GM21515 (cell line): Measurements from ENCODE around the gene ZNF384.

ENCODE experiments used
- ATAC-seq: cut with Tn5 transposase; IDR thresholded peaks from one replicate; pipeline ENCODE4 v1.9.1; 2021; ENCODE audit not compliant: unreplicated experiment

ZNF384 gene

GRCh38 chr12:6626654-6627283 lies 62.4 kb downstream of the ZNF384 start:
- ATAC-seq, result no peak

GRCh38 chr12:6620885-6621274 lies 68.3 kb downstream of the ZNF384 start:
- no peak for ATAC-seq

DNA sequence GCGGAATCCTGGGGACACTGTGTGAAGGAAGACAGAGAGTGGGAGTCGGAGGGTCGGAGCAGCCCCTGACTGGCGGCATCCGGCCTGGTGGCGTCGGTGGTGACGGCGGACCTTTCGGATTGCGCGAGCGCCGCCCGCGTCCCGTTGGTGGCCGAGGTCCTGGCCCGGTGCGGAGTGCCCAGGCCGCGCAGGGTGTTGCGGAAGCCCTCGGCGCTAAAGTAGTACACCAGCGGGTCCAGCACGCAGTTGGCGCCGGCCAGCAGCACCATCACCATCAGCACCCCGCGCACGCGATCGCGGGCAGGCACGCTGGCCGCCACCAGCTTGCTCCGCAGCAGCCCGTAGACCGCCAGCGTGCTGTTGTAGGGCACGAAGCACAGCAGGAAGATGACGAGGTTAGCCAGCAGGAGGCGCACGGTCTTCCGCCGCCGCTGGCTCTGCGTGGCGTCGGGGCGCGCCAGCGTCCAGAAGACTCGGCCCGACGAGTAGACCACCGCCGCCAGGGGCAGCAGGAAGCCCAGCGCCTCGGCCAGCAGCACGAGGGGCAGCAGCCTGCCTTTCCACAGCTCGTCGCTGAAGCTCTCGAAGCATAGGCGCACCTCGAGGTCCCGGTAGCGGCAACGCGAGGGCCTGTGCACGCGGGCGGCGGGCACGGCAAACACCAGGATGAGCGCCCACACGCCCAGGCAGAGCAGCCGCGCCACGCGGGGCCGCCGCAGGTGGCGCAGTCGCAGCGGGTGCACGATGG lies 68.9 kb downstream of the ZNF384 start:
- no peak for ATAC-seq

DNA sequence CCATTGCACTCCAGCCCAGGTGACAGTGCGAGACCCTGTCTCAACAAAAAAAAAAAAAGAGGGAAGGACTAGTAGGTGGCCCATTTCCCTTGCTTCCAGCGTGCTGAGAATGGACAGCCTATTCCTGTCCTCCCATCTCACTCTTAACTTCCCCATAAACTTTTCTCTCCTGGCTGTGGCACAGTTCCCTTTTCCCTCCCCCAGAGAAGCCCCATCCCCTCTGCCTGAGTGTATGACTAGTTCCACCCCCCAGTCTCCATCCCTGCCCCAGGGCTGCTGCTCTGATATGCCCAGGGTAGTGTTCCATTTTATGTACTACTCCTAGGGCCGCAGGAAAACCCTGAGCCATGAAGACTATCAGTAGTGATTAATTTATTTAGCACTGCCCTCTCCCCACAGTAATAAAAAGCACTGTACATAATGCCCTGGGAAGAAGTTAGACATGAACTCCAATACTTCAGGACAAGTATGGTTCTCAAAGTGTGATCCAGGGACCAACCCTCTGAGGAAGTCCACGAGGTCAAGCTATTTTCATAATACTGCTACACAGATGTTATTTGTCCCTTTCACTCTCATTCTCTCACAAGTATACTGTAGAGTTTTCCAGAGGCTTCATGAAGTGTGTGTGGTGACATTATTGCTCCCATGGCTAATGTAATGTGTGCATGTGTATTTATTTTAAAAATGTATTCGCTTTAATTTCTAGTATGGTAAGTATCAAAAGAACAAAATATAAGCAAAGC lies 70.5 kb downstream of the ZNF384 start:
- no peak for ATAC-seq
